ENCODE measurements around the gene GPC1. TPM values are rescaled to one million over a fixed set of nuclear protein-coding genes. Genes with fewer than 3 reads are reported as not detected.

GPC1 gene
- total and polyA plus RNA-seq, 2 of the 13 experiments (the other 11 are each of a cell fraction or from before 2014, with no cell fraction given): 4.0 to 5.5 TPM

DNA sequence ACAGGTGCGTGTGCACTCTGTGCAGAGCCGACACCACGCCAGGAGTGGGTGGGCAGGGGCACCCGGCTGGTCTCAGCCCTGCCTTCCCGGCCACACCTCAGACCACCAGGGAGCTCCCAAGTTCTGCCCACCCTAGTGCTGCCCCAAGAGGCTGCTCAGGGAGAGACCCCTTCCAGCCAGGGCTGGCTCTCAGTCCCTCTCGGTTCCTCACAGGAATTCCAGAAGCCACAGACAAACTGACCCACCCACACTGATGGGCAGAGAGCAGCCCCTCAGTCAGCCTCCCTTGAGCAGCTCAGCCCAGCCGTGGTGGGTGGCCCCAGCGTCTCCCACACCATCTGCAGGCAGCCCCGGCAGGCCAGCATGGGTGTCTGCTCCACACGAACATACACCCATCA is 33.8 kb downstream of the GPC1 start:
- ChIA-PET POLR2A (no interaction called here), CTCF (ENCODE audit: low intra/inter-chr PET ratio, low total read pairs) (no interaction called here)
- no peak for ATAC-seq
- BruUV-seq (replicated peaks): no TSS peak
- WGBS (ENCODE audit: low lambda C conversion rate): 81% methylated on average over 6 of the region's 10 CpGs
- Histone ChIP-seq H3K27ac (ENCODE audit: extremely low read length, insufficient read depth, low read length) (no peak overlapping the region), H3K9me3 (ENCODE audit: low read length) (peaks cover 9% of the 10 kb centered on the region; the same call in 1 of the 2 replicates), H3K27me3 (ENCODE audit: control insufficient read depth in 1 of 2, insufficient read depth in 2 of 2, low read length in 2 of 2) (no peaks in the 10 kb centered on the region), H2AFZ (ENCODE audit: low read length) (no peak overlapping the region), H3K4me1 (ENCODE audit: insufficient read depth, low read length) (peaks cover 12% of the 10 kb centered on the region; the same call in 1 of the 2 replicates), H3K79me2 (ENCODE audit: insufficient read depth, low read length) (no peaks in the 10 kb centered on the region), H3K4me2 (ENCODE audit: low read depth, low read length) (no peak overlapping the region), H3K36me3 (replicated peaks in 1 of 2; ENCODE audit: control insufficient read depth in 1 of 2, insufficient read depth in 2 of 2, low read length in 2 of 2) (no peaks in the 10 kb centered on the region), H4K20me1 (ENCODE audit: insufficient read depth, low read length) (no peaks in the 10 kb centered on the region), H3K4me3 (replicated peaks in 1 of 3; ENCODE audit: insufficient read depth in 1 of 3, low read depth in 2 of 3, low read length in 3 of 3) (no peak overlapping the region), H3K9ac (ENCODE audit: insufficient read depth, low read depth, low read length) (no peak overlapping the region)
- TF ChIP-seq SMARCC2 (IDR thresholded peaks at IDR 0.05) (no peak), KDM6A (CRISPR knock-in tag; IDR thresholded peaks at IDR 0.05; ENCODE audit: low read depth) (no peak), DNMT3B (CRISPR knock-in tag; conservative IDR thresholded peaks at IDR 0.05) (no peak), TMF1 (CRISPR knock-in tag; IDR thresholded peaks at IDR 0.05; ENCODE audit: low read depth) (no peak), ZNF10 (CRISPR knock-in tag; IDR thresholded peaks at IDR 0.05; ENCODE audit: borderline replicate concordance, low read depth) (no peak), ZNF383 (CRISPR knock-in tag; IDR thresholded peaks at IDR 0.05; ENCODE audit: borderline replicate concordance) (no peak), DNMT1 (CRISPR knock-in tag; IDR thresholded peaks at IDR 0.05) (no peak), ZZZ3 (CRISPR knock-in tag; IDR thresholded peaks at IDR 0.05; ENCODE audit: borderline replicate concordance) (no peak), ZNF34 (CRISPR knock-in tag; IDR thresholded peaks at IDR 0.05; ENCODE audit: borderline replicate concordance) (no peak), ZNF225 (CRISPR knock-in tag; IDR thresholded peaks at IDR 0.05) (no peak)
- TF ChIP-seq, protein P1, sequence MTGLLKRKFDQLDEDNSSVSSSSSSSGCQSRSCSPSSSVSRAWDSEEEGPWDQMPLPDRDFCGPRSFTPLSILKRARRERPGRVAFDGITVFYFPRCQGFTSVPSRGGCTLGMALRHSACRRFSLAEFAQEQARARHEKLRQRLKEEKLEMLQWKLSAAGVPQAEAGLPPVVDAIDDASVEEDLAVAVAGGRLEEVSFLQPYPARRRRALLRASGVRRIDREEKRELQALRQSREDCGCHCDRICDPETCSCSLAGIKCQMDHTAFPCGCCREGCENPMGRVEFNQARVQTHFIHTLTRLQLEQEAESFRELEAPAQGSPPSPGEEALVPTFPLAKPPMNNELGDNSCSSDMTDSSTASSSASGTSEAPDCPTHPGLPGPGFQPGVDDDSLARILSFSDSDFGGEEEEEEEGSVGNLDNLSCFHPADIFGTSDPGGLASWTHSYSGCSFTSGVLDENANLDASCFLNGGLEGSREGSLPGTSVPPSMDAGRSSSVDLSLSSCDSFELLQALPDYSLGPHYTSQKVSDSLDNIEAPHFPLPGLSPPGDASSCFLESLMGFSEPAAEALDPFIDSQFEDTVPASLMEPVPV (CRISPR knock-in tag; IDR thresholded peaks at IDR 0.05): no peak
- intact Hi-C loops (cut with micrococcal nuclease; ENCODE audit: unreplicated experiment): no loop called here
- no peak for FAIRE-seq
- no peak for DNase-seq (ENCODE audit: low spot score)
- in situ Hi-C loops (cut with HindIII; ENCODE audit: extremely low pct_ligation_motif_present, low pct_unique_long_range_greater_than_20kb): no loop called here
